Esophagus squamous epithelium (tissue), 4 donors: ENCODE data around the gene SUCLA2.

Experiments used
- CTCF ChIP-seq, 6 experiments: fragments of 450-650 bp in 4 of 6; fragments of 200-600 bp in 2 of 6; sonication (generic) in 2 of 6; IDR thresholded peaks; one replicate each; pipeline ENCODE4 v1.5.1; 2016 to 2019; ENCODE audit warnings: antibody characterized with exemption in 6 of 6, mild to moderate bottlenecking in 4 of 6, moderate library complexity in 4 of 6
- POLR2A ChIP-seq, 4 donors: fragments of 450-650 bp; IDR thresholded peaks; one replicate each; pipeline ENCODE4 v1.6.1; 2017; ENCODE audit warnings: antibody characterized with exemption in 4 of 4, mild to moderate bottlenecking in 4 of 4, moderate library complexity in 3 of 4

- no peak for TF ChIP-seq CTCF (IDR thresholded peaks at IDR 0.05)
- TF ChIP-seq POLR2A (IDR thresholded peaks at IDR 0.05), result no peak
Observed at GRCh38 chr13:48019796-48020195, 18.7 kb upstream of the SUCLA2 start.
